Panc1 (cell line): ENCODE measurements around the gene ARHGEF40.

Experiments used
- POLR2AphosphoS5 ChIP-seq: IDR thresholded peaks from 2 replicates; pipeline ENCODE4 v1.6.1; 2012; ENCODE audit warnings: mild to moderate bottlenecking, low read depth, low read length, moderate library complexity
- TF ChIP-seq, protein P1 (sequence below): fragments of 450-650 bp; IDR thresholded peaks from 2 replicates; pipeline ENCODE4 v1.5.1; 2017; ENCODE audit warnings: mild to moderate bottlenecking
- TF ChIP-seq, protein P2 (sequence below), 2 experiments: IDR thresholded peaks; 2 replicates each; pipeline ENCODE4 v1.6.1; 2011 to 2012; ENCODE audit warnings: low read depth in 2 of 2, control low read depth in 1 of 2, low read length in 1 of 2, mild to moderate bottlenecking in 1 of 2, moderate library complexity in 1 of 2; ENCODE audit not compliant: insufficient read depth in 1 of 2

- TF ChIP-seq, protein P1, sequence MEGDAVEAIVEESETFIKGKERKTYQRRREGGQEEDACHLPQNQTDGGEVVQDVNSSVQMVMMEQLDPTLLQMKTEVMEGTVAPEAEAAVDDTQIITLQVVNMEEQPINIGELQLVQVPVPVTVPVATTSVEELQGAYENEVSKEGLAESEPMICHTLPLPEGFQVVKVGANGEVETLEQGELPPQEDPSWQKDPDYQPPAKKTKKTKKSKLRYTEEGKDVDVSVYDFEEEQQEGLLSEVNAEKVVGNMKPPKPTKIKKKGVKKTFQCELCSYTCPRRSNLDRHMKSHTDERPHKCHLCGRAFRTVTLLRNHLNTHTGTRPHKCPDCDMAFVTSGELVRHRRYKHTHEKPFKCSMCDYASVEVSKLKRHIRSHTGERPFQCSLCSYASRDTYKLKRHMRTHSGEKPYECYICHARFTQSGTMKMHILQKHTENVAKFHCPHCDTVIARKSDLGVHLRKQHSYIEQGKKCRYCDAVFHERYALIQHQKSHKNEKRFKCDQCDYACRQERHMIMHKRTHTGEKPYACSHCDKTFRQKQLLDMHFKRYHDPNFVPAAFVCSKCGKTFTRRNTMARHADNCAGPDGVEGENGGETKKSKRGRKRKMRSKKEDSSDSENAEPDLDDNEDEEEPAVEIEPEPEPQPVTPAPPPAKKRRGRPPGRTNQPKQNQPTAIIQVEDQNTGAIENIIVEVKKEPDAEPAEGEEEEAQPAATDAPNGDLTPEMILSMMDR, result no peak
- TF ChIP-seq, protein P2, sequence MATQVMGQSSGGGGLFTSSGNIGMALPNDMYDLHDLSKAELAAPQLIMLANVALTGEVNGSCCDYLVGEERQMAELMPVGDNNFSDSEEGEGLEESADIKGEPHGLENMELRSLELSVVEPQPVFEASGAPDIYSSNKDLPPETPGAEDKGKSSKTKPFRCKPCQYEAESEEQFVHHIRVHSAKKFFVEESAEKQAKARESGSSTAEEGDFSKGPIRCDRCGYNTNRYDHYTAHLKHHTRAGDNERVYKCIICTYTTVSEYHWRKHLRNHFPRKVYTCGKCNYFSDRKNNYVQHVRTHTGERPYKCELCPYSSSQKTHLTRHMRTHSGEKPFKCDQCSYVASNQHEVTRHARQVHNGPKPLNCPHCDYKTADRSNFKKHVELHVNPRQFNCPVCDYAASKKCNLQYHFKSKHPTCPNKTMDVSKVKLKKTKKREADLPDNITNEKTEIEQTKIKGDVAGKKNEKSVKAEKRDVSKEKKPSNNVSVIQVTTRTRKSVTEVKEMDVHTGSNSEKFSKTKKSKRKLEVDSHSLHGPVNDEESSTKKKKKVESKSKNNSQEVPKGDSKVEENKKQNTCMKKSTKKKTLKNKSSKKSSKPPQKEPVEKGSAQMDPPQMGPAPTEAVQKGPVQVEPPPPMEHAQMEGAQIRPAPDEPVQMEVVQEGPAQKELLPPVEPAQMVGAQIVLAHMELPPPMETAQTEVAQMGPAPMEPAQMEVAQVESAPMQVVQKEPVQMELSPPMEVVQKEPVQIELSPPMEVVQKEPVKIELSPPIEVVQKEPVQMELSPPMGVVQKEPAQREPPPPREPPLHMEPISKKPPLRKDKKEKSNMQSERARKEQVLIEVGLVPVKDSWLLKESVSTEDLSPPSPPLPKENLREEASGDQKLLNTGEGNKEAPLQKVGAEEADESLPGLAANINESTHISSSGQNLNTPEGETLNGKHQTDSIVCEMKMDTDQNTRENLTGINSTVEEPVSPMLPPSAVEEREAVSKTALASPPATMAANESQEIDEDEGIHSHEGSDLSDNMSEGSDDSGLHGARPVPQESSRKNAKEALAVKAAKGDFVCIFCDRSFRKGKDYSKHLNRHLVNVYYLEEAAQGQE (IDR thresholded peaks at IDR 0.05; ENCODE audit: insufficient read depth in 1 of 2, low read depth in 2 of 2, low read length in 1 of 2), result no peak
- no peak for TF ChIP-seq POLR2AphosphoS5
These were observed 47.4 kb upstream of the ARHGEF40 start for GRCh38 chr14:21022686-21023085.
